Keratinocyte (primary cell): ENCODE results near the gene ADAMTS2. TPM values are rescaled to one million over a fixed set of nuclear protein-coding genes. Genes with fewer than 3 reads are reported as not detected.

Experiments
- DNase-seq: peaks from one replicate; pipeline ENCODE4 v3.0.0-alpha.2; 2011; ENCODE audit warnings: low read depth, missing footprints, low spot score
- FAIRE-seq: peaks from 2 replicates; lab custom pipeline; 2011; peaks lifted over from hg19 to GRCh38; lab: Jason Lieb, UNC
- H2AFZ ChIP-seq: 2 replicates; pipeline ENCODE4 v1.6.0; 2012; ENCODE audit warnings: low read length, control low read depth, inconsistent platforms; ENCODE audit not compliant: control insufficient read depth
- H3K27ac ChIP-seq: 2 replicates; pipeline ENCODE4 v1.5.1; 2011; ENCODE audit warnings: low read length; ENCODE audit not compliant: control insufficient read depth, insufficient read depth
- H3K27me3 ChIP-seq: 3 replicates; pipeline ENCODE4 v1.6.0; 2011; ENCODE audit warnings: low read length; ENCODE audit not compliant: control insufficient read depth, insufficient read depth; ENCODE audit errors: extremely low read depth
- H3K36me3 ChIP-seq, 2 experiments: 2 replicates in 1 of 2; 3 replicates in 1 of 2; pipeline ENCODE4 v1.5.1; 2011; ENCODE audit warnings: low read length in 2 of 2, mild to moderate bottlenecking in 1 of 2; ENCODE audit not compliant: control insufficient read depth in 2 of 2, insufficient read depth in 2 of 2; ENCODE audit errors: extremely low read depth in 1 of 2
- H3K4me1 ChIP-seq: 3 replicates; pipeline ENCODE4 v1.5.1; 2011; ENCODE audit warnings: low read length; ENCODE audit not compliant: control insufficient read depth, insufficient read depth; ENCODE audit errors: extremely low read depth
- H3K4me2 ChIP-seq: 3 replicates; pipeline ENCODE4 v1.6.0; 2011; ENCODE audit warnings: low read depth, low read length; ENCODE audit not compliant: control insufficient read depth, insufficient read depth; ENCODE audit errors: extremely low read depth
- H3K4me3 ChIP-seq, 3 experiments: fragments of 200-600 bp in 1 of 3; sonication (generic) in 1 of 3; 2 replicates in 2 of 3; 3 replicates in 1 of 3; pipeline ENCODE4 v1.5.1; 2011 to 2016; ENCODE audit warnings: low read length in 3 of 3, mild to moderate bottlenecking in 3 of 3, control low read depth in 2 of 3, inconsistent platforms in 1 of 3, low read depth in 1 of 3, mixed read lengths in 1 of 3, mixed run types in 1 of 3, moderate library complexity in 1 of 3; ENCODE audit not compliant: control insufficient read depth in 2 of 3, insufficient read depth in 2 of 3; ENCODE audit errors: extremely low read depth in 1 of 3
- H3K79me2 ChIP-seq: 2 replicates; pipeline ENCODE4 v1.6.0; 2012; ENCODE audit warnings: low read length; ENCODE audit not compliant: control insufficient read depth, insufficient read depth
- H3K9ac ChIP-seq: 3 replicates; pipeline ENCODE4 v1.6.0; 2011; ENCODE audit warnings: low read length; ENCODE audit not compliant: control insufficient read depth, insufficient read depth; ENCODE audit errors: extremely low read depth
- H3K9me1 ChIP-seq: 3 replicates; pipeline ENCODE4 v1.6.0; 2011; ENCODE audit warnings: low read length; ENCODE audit not compliant: control insufficient read depth, insufficient read depth; ENCODE audit errors: extremely low read depth
- H3K9me3 ChIP-seq: 2 replicates; pipeline ENCODE4 v1.5.1; 2012; ENCODE audit warnings: low read depth, low read length; ENCODE audit not compliant: control insufficient read depth
- H4K20me1 ChIP-seq: 3 replicates; pipeline ENCODE4 v1.6.0; 2011; ENCODE audit warnings: low read length; ENCODE audit not compliant: control insufficient read depth, insufficient read depth; ENCODE audit errors: extremely low read depth
- EZH2 ChIP-seq: IDR thresholded peaks from one replicate; pipeline ENCODE4 v1.6.1; 2012; ENCODE audit warnings: inconsistent platforms, mild to moderate bottlenecking, low read length, moderate library complexity
- dilution Hi-C: fragments of 300-500 bp; cut with MboI; formaldehyde crosslinking; loops from one replicate; pipeline ENCODE4 v1.7.0; 2020; ENCODE audit warnings: low sequenced_read_pairs; ENCODE audit not compliant: extremely low pct_ligation_motif_present
- polyA plus RNA-seq, 5 experiments: library from polyadenylated mRNA; depleted of rRNA in 3 of 5; stranded (reverse) in 3 of 5; stranded (forward) in 1 of 5; unstranded in 1 of 5; fragments of >200 nt; gene quantifications; 1 replicate in 1 of 5; 2 replicates in 3 of 5; 3 replicates in 1 of 5; pipeline versions ENCODE4 v1.2.1 to v1.2.3, GENCODE V29; 2011 to 2012; ENCODE audit warnings: missing spikeins in 2 of 5, low read depth in 1 of 5, low replicate concordance in 1 of 5
- TF ChIP-seq, protein P1 (sequence below), 3 experiments: IDR thresholded peaks in 1 of 3; conservative IDR thresholded peaks in 1 of 3; optimal IDR thresholded peaks in 1 of 3; 2 replicates in 2 of 3; 3 replicates in 1 of 3; pipeline versions ENCODE3 to v1.5.1; 2011; ENCODE audit warnings: low read length in 3 of 3, mild to moderate bottlenecking in 3 of 3, moderate library complexity in 2 of 3, control low read depth in 1 of 3, inconsistent platforms in 1 of 3; ENCODE audit not compliant: insufficient read depth in 2 of 3; ENCODE audit errors: extremely low read depth in 1 of 3

The ADAMTS2 gene
- polyA plus RNA-seq, 1 donor (not counting 4 experiments of a cell fraction or from before 2014, with no cell fraction given), result not detected

DNA sequence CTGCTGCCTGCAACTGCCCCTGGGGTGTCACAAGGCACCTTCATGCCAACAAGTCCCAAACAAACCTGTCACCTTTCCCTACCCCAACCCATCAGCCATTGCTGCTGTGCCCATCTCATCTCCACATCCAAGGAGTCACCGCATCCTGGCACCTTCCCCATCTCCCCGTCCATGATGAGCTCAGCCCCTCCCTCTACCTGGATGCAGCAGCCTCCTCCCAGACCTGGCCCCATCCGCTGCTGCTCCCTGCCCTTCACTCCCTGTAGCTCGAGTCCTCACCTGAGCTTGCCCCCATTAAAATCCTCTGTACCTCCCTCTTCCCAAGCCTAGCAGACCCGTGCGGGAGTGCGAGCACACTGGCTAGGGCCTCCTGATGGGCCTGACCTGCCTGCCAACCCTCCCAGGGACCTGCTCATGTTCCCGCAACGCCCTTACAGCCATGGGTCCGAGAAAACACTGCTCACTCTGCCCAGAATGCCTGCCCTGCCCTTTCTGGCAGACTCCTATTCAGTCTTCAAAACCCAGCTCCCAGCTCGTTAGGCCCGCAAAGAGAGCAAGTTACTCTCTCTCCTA is 110.6 kb downstream of the ADAMTS2 start:
- no peaks in the 10 kb centered on the region for H3K4me1 ChIP-seq
- FAIRE-seq (no peak), DNase-seq (no peak)
- no peaks in the 10 kb centered on the region for H3K79me2 ChIP-seq
- no peak overlapping the region for H2AFZ ChIP-seq
- H3K36me3 ChIP-seq, result no peaks in the 10 kb centered on the region
- H3K4me3 ChIP-seq, result no peak overlapping the region
- H4K20me1 ChIP-seq, result no peaks in the 10 kb centered on the region
- dilution Hi-C loops, result no loop called here
- H3K9me3 ChIP-seq, result peaks cover 10% of the 10 kb centered on the region
- H3K9ac ChIP-seq, result no peak overlapping the region
- no peaks in the 10 kb centered on the region for H3K27me3 ChIP-seq
- TF ChIP-seq, protein P1, sequence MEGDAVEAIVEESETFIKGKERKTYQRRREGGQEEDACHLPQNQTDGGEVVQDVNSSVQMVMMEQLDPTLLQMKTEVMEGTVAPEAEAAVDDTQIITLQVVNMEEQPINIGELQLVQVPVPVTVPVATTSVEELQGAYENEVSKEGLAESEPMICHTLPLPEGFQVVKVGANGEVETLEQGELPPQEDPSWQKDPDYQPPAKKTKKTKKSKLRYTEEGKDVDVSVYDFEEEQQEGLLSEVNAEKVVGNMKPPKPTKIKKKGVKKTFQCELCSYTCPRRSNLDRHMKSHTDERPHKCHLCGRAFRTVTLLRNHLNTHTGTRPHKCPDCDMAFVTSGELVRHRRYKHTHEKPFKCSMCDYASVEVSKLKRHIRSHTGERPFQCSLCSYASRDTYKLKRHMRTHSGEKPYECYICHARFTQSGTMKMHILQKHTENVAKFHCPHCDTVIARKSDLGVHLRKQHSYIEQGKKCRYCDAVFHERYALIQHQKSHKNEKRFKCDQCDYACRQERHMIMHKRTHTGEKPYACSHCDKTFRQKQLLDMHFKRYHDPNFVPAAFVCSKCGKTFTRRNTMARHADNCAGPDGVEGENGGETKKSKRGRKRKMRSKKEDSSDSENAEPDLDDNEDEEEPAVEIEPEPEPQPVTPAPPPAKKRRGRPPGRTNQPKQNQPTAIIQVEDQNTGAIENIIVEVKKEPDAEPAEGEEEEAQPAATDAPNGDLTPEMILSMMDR (optimal IDR thresholded peaks at IDR 0.05 in 1 of 3, IDR thresholded peaks at IDR 0.05 in 1 of 3, conservative IDR thresholded peaks at IDR 0.05 in 1 of 3; ENCODE audit: extremely low read depth in 1 of 3, insufficient read depth in 2 of 3, low read length in 3 of 3), result no peak
- no peak for TF ChIP-seq EZH2
- no peak overlapping the region for H3K27ac ChIP-seq
- no peak overlapping the region for H3K4me2 ChIP-seq
- no peaks in the 10 kb centered on the region for H3K9me1 ChIP-seq

DNA sequence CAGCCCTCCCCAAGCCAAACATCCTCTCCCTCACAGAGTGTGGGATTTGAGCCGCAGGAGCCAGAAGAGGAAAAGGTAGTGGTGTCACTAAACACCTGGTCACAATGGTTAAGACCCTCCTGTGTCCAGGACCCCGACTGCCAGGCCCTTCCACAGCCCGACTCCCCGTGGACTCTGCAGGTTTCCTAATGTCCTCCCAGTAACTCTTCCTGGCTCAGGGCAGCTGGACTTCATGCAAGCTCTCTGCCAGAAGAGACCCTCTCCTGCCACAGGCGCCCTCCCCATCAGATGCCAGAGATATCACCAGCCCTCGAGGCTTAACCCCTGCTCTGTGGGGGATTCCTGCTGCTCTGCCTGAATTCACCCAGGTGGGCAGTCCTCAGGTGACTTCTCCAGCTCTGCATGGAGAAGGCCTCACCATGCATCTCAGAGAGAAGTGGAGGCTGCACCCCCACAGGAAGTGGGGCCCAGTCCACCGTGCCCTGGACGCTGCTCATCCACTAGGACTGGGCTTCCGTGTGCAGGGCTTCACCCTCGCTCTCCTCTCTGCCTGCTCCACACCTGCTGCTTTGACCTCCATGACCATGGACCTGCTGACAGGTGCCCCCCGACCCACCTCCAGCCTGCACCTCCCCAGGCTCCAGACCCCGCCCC is 111.2 kb downstream of the ADAMTS2 start:
- Histone ChIP-seq H3K9me3 (peaks cover 10% of the 10 kb centered on the region), H3K9ac (no peak overlapping the region), H4K20me1 (no peaks in the 10 kb centered on the region), H3K9me1 (no peaks in the 10 kb centered on the region), H3K4me3 (no peak overlapping the region), H3K27ac (no peak overlapping the region), H3K79me2 (no peaks in the 10 kb centered on the region), H3K4me1 (no peaks in the 10 kb centered on the region), H3K36me3 (no peaks in the 10 kb centered on the region), H3K27me3 (no peaks in the 10 kb centered on the region), H3K4me2 (no peak overlapping the region), H2AFZ (no peak overlapping the region)
- no peak for TF ChIP-seq EZH2
- TF ChIP-seq, protein P1 (optimal IDR thresholded peaks at IDR 0.05 in 1 of 3, IDR thresholded peaks at IDR 0.05 in 1 of 3, conservative IDR thresholded peaks at IDR 0.05 in 1 of 3; ENCODE audit: extremely low read depth in 1 of 3, insufficient read depth in 2 of 3, low read length in 3 of 3), result no peak
- DNase-seq, result no peak
- dilution Hi-C loops, result no loop called here
- FAIRE-seq, result no peak
